ENCODE measurements around the gene PKP1.

The PKP1 gene

DNA sequence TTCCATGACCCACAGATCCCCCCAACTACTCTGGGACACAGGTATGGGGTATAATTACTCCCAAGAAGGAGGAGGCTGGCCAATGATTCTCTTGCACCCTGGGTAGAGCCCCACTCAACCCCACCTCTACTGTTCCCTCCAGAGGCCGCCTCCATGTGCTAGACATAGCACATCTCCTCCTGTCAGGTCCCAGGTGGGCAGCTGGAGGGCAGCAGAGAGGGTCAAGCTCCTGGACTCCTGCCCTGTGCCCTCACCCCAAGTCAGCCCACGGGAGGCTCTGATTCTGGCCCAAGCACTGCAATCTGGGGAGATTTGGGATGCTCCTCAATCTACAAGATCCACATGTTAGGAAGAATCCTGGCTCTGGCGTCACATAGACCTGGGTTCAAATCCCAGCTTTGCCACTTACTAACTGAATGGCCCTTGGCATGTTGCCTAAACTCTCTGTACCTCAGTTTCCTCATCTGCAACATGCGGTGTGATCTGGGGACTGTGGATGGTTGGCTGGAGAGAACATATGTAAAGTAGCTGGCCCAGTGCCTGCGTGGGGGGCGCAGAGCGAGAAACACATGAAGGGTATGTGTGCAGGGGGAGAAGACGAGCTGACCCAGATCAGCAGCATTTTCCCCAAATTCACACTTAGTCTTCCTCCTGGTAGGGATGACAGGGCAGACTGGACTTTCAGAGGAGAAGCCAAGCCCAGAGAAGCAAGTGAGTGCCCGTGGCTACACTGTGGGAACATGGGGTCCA is 71.0 kb downstream of the PKP1 start (continued):
- TF ChIP-seq, protein P1, sequence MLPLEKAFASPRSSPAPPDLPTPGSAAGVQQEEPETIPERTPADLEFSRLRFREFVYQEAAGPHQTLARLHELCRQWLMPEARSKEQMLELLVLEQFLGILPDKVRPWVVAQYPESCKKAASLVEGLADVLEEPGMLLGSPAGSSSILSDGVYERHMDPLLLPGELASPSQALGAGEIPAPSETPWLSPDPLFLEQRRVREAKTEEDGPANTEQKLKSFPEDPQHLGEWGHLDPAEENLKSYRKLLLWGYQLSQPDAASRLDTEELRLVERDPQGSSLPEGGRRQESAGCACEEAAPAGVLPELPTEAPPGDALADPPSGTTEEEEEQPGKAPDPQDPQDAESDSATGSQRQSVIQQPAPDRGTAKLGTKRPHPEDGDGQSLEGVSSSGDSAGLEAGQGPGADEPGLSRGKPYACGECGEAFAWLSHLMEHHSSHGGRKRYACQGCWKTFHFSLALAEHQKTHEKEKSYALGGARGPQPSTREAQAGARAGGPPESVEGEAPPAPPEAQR (tag by site-specific recombination; IDR thresholded peaks at IDR 0.05) = no peak
- TF ChIP-seq ZSCAN23 (tag by site-specific recombination; IDR thresholded peaks at IDR 0.05) = no peak
- no peak for TF ChIP-seq ZNF211 (tag by site-specific recombination; IDR thresholded peaks at IDR 0.05; ENCODE audit: low read depth)
- TF ChIP-seq HOXC10 (CRISPR knock-in tag; IDR thresholded peaks at IDR 0.05) = no peak

DNA sequence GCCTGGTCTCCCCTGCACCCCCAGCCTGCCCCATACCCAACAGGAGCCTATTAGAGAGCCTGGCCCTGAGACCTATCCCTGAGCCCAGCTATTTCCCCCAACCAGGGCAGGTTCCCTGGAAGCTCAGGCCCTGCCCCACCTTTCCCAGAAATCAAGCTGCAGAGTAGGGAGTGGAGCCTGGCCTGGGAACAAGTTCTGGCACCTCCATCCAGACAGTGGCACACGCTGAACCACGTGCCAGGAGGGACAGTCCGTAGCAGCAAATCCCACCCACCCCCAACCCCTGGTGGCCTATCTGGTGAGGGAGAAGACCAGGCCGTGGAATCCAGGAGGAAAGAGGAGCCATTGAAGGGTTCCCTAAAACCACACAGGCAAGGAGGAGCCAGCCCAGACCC is 71.6 kb downstream of the PKP1 start:
- ChIA-PET CTCF (interaction anchor here (0.9 to 1.9 kb wide), 3 partner anchors 9 to 100 kb away, joined by 3 to 11 read pairs (median 7); no protein-coding TSS in a partner anchor), POLR2A (no interaction called here)
- Histone ChIP-seq H3K36me3 (ENCODE audit: control insufficient read depth in 2 of 2, insufficient read depth in 1 of 2, low read length in 2 of 2) (no peaks in the 10 kb centered on the region), H3K27ac (ENCODE audit: extremely low read depth, low read depth, low read length) (no peak overlapping the region), H3K4me1 (ENCODE audit: control insufficient read depth, insufficient read depth, low read length) (no peaks in the 10 kb centered on the region), H3K4me3 (ENCODE audit: low read depth, low read length) (no peak overlapping the region), H3K9me3 (ENCODE audit: control insufficient read depth, insufficient read depth, low read depth, low read length) (no peaks in the 10 kb centered on the region)
- TF ChIP-seq ZNF202 (tag by site-specific recombination; IDR thresholded peaks at IDR 0.05; ENCODE audit: borderline replicate concordance) (no peak), GFI1B (tag by site-specific recombination; IDR thresholded peaks at IDR 0.05) (no peak), KLF16 (tag by site-specific recombination; IDR thresholded peaks at IDR 0.05) (no peak), ZNF596 (tag by site-specific recombination; IDR thresholded peaks at IDR 0.05) (no peak), ZNF239 (tag by site-specific recombination; IDR thresholded peaks at IDR 0.05) (no peak), ZNF585B (tag by site-specific recombination; IDR thresholded peaks at IDR 0.05) (no peak), ZNF2 (tag by site-specific recombination; IDR thresholded peaks at IDR 0.05) (no peak), SCRT2 (tag by site-specific recombination; IDR thresholded peaks at IDR 0.05) (no peak), RBAK (tag by site-specific recombination; IDR thresholded peaks at IDR 0.05) (no peak), ZFP3 (tag by site-specific recombination; IDR thresholded peaks at IDR 0.05; ENCODE audit: low read depth) (no peak), ZNF792 (tag by site-specific recombination; IDR thresholded peaks at IDR 0.05) (no peak), YY1 (tag by site-specific recombination; IDR thresholded peaks at IDR 0.05) (no peak), ZFP41 (tag by site-specific recombination; IDR thresholded peaks at IDR 0.05; ENCODE audit: borderline replicate concordance) (no peak), ZNF530 (tag by site-specific recombination; IDR thresholded peaks at IDR 0.05; ENCODE audit: low read depth) (no peak), ZNF174 (tag by site-specific recombination; IDR thresholded peaks at IDR 0.05) (no peak)
- TF ChIP-seq, protein P2, sequence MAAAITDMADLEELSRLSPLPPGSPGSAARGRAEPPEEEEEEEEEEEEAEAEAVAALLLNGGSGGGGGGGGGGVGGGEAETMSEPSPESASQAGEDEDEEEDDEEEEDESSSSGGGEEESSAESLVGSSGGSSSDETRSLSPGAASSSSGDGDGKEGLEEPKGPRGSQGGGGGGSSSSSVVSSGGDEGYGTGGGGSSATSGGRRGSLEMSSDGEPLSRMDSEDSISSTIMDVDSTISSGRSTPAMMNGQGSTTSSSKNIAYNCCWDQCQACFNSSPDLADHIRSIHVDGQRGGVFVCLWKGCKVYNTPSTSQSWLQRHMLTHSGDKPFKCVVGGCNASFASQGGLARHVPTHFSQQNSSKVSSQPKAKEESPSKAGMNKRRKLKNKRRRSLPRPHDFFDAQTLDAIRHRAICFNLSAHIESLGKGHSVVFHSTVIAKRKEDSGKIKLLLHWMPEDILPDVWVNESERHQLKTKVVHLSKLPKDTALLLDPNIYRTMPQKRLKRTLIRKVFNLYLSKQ (tag by site-specific recombination; IDR thresholded peaks at IDR 0.05; ENCODE audit: borderline replicate concordance) = no peak
- TF ChIP-seq, protein P3, sequence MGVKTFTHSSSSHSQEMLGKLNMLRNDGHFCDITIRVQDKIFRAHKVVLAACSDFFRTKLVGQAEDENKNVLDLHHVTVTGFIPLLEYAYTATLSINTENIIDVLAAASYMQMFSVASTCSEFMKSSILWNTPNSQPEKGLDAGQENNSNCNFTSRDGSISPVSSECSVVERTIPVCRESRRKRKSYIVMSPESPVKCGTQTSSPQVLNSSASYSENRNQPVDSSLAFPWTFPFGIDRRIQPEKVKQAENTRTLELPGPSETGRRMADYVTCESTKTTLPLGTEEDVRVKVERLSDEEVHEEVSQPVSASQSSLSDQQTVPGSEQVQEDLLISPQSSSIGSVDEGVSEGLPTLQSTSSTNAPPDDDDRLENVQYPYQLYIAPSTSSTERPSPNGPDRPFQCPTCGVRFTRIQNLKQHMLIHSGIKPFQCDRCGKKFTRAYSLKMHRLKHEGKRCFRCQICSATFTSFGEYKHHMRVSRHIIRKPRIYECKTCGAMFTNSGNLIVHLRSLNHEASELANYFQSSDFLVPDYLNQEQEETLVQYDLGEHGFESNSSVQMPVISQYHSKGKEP (tag by site-specific recombination; IDR thresholded peaks at IDR 0.05) = no peak

Measured in HEK293 (cell line).